ENCODE data around the gene PRMT1.

GRCh38 chr19:49637821-49638738 is 39.0 kb upstream of the PRMT1 start:
- TF ChIP-seq, protein P1, sequence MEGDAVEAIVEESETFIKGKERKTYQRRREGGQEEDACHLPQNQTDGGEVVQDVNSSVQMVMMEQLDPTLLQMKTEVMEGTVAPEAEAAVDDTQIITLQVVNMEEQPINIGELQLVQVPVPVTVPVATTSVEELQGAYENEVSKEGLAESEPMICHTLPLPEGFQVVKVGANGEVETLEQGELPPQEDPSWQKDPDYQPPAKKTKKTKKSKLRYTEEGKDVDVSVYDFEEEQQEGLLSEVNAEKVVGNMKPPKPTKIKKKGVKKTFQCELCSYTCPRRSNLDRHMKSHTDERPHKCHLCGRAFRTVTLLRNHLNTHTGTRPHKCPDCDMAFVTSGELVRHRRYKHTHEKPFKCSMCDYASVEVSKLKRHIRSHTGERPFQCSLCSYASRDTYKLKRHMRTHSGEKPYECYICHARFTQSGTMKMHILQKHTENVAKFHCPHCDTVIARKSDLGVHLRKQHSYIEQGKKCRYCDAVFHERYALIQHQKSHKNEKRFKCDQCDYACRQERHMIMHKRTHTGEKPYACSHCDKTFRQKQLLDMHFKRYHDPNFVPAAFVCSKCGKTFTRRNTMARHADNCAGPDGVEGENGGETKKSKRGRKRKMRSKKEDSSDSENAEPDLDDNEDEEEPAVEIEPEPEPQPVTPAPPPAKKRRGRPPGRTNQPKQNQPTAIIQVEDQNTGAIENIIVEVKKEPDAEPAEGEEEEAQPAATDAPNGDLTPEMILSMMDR (IDR thresholded peaks at IDR 0.05) = peak in 1 of 4 experiments; percentile 14
- peak; percentile 42 for TF ChIP-seq POLR2A (IDR thresholded peaks at IDR 0.05)
